ENCODE results near the gene TOLLIP.

GRCh38 chr11:1280116-1281035 is 29.1 kb downstream of the TOLLIP start:
- TF ChIP-seq POLR2AphosphoS5 (IDR thresholded peaks at IDR 0.05; ENCODE audit: borderline replicate concordance, low read depth, low read length) (no peak), EZH2 (IDR thresholded peaks at IDR 0.05) (no peak)
